Measurements from ENCODE around the gene ST8SIA4.

DNA sequence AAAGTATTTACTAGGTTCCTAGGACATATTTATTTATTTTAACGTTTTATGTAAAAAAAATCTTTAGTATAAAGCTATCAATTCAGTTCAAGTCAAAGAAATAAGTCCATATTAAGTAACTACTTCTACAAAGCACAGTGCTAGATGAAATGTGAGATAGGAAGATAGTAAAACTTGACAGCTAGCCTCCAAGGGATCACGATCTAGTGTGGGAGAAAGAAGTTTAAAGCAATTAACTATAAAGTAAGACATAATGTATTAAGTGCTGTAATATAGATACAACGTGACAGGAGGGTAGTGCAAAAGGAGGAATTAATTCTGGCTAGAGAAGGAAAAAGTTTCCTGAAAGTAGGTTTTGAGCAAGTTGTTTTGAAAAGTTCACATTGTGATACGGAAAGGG lies 134.9 kb downstream of the ST8SIA4 start:
- TF ChIP-seq CTCF (conservative IDR thresholded peaks at IDR 0.05 in 1 of 2, IDR thresholded peaks at IDR 0.05 in 1 of 2; ENCODE audit: extremely low read depth in 1 of 2, insufficient read depth in 1 of 2, low read depth in 1 of 2, low read length in 2 of 2) (no peak), EZH2 (IDR thresholded peaks at IDR 0.05; ENCODE audit: borderline replicate concordance, low read length) (no peak)
